ENCODE results near the gene SIL1. TPM values are rescaled to one million over a fixed set of nuclear protein-coding genes. Genes with fewer than 3 reads are reported as not detected.
"Not testable (repeated sequence)": the region's sequence is repeated elsewhere in the genome, so short reads cannot be mapped to it uniquely, and the experiment has no call there.

Gene SIL1
- total RNA-seq, 1 donor from 2014 or later: 40.9 TPM

GRCh38 chr5:139222346-139222745 lies 24.2 kb upstream of the SIL1 start:
- Mint-ChIP-seq H3K4me1 (ENCODE audit: unreplicated experiment) (peaks cover 8% of the 10 kb centered on the region), H3K27ac (peak overlapping the region; percentile 31), H3K4me3 (no peak overlapping the region), H3K27me3 (no peaks in the 10 kb centered on the region), H3K9me3 (no peaks in the 10 kb centered on the region), H3K36me3 (no peaks in the 10 kb centered on the region)
- TF ChIP-seq CTCF (conservative IDR thresholded peaks at IDR 0.05): no peak
- DNase-seq (ENCODE audit: extremely low spot score, unreplicated experiment): no peak

DNA sequence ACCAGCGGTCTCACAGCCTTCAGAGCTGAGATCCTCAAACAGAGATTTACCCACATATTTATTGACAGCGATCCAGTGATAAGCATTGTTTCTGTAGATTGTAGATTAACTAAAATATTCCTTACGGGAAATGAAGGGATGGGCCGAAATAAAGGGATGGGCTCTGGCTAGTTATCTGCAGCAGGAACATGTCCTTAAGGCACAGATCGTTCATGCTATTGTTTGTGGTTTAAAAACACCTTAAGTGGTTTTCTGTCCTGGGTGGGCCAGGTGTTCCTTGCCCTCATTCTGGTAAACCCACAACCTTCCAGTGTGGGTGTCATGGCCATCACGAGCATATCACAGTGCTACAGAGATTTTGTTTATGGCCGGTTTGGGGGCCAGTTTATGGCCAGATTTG lies 19.9 kb upstream of the SIL1 start:
- H3K27ac Mint-ChIP-seq; H3K4me3 Mint-ChIP-seq; DNase-seq (ENCODE audit: extremely low spot score, unreplicated experiment); H3K36me3 Mint-ChIP-seq; H3K9me3 Mint-ChIP-seq; H3K27me3 Mint-ChIP-seq: not testable (repeated sequence)
- H3K4me1 Mint-ChIP-seq (ENCODE audit: unreplicated experiment): peaks cover 21% of the 10 kb centered on the region

DNA sequence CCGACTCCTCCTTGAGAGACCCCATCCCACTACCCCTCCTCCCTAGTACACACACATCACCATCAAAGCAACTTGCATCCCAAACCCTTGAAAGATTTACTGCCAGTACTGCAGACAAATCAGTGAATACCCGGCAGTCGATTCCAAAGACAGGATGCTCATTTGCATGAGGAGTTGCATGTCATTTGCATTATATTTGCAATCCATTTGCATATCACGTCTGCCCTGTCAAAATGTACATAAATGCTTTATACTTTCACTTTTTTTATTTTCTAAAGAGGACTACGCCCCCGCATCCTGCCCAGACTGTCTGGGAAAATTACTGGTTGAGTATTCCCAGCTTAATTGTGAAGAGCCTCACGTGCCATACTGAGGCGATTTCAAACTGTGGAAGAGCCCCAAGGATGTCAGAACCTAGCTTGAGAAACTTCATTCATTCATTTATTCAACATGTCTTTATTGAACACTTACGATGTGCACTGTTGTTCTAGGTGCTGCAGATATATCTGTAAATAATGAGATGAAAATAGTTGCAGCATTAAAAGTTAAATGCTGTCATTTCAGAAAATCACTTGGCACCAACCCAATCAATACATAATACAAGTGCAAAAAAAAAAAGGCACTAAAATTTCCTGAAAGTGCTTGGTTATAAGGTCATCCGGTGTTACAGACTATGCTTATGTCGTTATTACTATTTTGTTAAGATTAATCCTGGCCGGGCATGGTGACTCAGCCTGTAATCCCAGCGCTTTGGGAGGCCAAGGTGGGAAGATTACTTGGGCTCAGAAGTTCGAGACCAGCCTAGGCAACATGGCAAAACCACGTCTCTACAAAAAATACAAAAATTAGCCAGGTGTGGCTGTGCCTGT lies 17.2 kb upstream of the SIL1 start:
- peaks cover 17% of the 10 kb centered on the region for H3K4me1 Mint-ChIP-seq (ENCODE audit: unreplicated experiment)
- H3K27me3 Mint-ChIP-seq: no peaks in the 10 kb centered on the region
- H3K27ac Mint-ChIP-seq: no peak overlapping the region
- DNase-seq (ENCODE audit: extremely low spot score, unreplicated experiment): no peak
- no peak for TF ChIP-seq CTCF (conservative IDR thresholded peaks at IDR 0.05)
- H3K9me3 Mint-ChIP-seq: no peaks in the 10 kb centered on the region
- no peak overlapping the region for H3K4me3 Mint-ChIP-seq
- H3K36me3 Mint-ChIP-seq: no peaks in the 10 kb centered on the region

- Mint-ChIP-seq H3K27me3 (no peaks in the 10 kb centered on the region), H3K36me3 (no peaks in the 10 kb centered on the region), H3K27ac (no peak overlapping the region), H3K4me1 (ENCODE audit: unreplicated experiment) (peaks cover 17% of the 10 kb centered on the region), H3K9me3 (no peaks in the 10 kb centered on the region), H3K4me3 (no peak overlapping the region)
- no peak for DNase-seq (ENCODE audit: extremely low spot score, unreplicated experiment)
- no peak for TF ChIP-seq CTCF (conservative IDR thresholded peaks at IDR 0.05)
Measured at GRCh38 chr5:139214646-139215045, 16.5 kb upstream of the SIL1 start.

DNA sequence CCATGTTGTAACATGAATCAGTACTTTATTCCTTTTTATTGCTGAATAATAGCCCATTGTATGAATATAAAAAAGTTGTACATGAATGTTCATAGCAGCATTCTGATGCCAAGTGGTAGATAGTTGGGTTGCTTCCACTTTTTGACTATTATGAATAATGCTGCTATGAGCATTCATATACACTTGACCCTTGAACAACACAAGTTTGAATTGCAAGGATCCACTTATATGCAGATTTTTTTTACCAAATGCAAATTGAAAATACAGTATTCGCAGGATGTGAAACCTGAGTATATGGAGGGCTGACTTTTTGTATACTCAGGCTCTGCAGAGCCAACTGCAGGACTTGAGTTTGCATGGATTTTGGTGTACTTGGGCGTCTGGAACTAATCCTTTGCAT lies 14.7 kb upstream of the SIL1 start:
- Mint-ChIP-seq H3K4me3 (no peak overlapping the region), H3K9me3 (no peaks in the 10 kb centered on the region), H3K27me3 (no peaks in the 10 kb centered on the region), H3K4me1 (ENCODE audit: unreplicated experiment) (peaks cover 17% of the 10 kb centered on the region), H3K27ac (no peak overlapping the region), H3K36me3 (no peaks in the 10 kb centered on the region)
- no peak for TF ChIP-seq CTCF (conservative IDR thresholded peaks at IDR 0.05)
- DNase-seq (ENCODE audit: extremely low spot score, unreplicated experiment): no peak

GRCh38 chr5:139212486-139212885 lies 14.3 kb upstream of the SIL1 start:
- Mint-ChIP-seq H3K4me1 (ENCODE audit: unreplicated experiment) (peaks cover 17% of the 10 kb centered on the region), H3K36me3 (no peaks in the 10 kb centered on the region), H3K27ac (no peak overlapping the region), H3K9me3 (no peaks in the 10 kb centered on the region), H3K27me3 (no peaks in the 10 kb centered on the region), H3K4me3 (no peak overlapping the region)
- DNase-seq (ENCODE audit: extremely low spot score, unreplicated experiment): no peak
- TF ChIP-seq CTCF (conservative IDR thresholded peaks at IDR 0.05): no peak

Data from type B pancreatic cell (in vitro differentiated cells).